Activated CD4-positive, alpha-beta T cell treated with anti-CD3 and anti-CD28 coated beads, Interleukin-2, amount 50 U/mL, for 16 hours (primary cell): ENCODE measurements around the gene PARVG.
"Not testable (repeated sequence)": the region's sequence is repeated elsewhere in the genome, so short reads cannot be mapped to it uniquely, and the experiment has no call there.

ENCODE experiments used
- DNase-seq: peaks from one replicate; pipeline ENCODE4 v3.0.0-alpha.2; 2020

The PARVG gene

DNA sequence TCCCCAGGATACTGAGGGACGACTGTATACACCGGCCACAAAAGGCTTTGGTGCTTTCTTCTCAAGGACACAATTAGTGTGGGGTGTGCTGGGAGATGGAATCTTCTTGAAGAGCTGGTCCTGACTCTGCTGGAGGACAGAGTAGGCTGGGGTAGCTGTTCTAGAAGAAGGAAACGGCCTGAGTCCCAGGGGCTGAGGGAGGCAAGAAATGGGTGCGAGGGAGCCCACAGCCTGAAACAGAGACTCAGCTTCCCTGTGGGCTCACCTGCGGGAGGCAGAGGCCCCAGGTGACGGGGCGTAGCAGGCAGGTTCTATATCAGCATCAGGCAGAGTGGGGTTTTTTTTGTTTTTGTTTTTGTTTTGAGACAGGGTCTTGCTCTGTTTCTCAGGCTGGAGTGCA is 36.6 kb downstream of the PARVG start:
- no peak for DNase-seq

DNA sequence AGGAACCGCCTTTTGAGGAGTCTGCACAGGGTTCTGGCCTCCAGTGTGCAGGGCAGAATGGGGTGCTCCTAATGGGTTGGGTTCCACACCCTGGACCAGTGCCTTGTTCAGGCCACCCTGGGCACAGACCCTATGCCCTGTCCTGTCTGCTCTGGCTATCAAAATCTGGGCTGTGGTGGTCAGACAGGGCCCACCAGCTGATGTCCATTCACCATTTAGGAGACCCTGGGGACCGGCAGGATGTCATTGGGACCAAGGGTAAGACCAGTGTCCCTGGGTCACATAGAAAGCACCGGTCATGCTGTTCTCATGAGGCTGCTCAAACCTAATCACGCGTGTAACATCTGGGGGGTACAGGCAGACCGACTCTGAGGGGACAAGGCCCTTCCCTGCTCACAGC is 37.3 kb downstream of the PARVG start:
- DNase-seq: no peak

DNA sequence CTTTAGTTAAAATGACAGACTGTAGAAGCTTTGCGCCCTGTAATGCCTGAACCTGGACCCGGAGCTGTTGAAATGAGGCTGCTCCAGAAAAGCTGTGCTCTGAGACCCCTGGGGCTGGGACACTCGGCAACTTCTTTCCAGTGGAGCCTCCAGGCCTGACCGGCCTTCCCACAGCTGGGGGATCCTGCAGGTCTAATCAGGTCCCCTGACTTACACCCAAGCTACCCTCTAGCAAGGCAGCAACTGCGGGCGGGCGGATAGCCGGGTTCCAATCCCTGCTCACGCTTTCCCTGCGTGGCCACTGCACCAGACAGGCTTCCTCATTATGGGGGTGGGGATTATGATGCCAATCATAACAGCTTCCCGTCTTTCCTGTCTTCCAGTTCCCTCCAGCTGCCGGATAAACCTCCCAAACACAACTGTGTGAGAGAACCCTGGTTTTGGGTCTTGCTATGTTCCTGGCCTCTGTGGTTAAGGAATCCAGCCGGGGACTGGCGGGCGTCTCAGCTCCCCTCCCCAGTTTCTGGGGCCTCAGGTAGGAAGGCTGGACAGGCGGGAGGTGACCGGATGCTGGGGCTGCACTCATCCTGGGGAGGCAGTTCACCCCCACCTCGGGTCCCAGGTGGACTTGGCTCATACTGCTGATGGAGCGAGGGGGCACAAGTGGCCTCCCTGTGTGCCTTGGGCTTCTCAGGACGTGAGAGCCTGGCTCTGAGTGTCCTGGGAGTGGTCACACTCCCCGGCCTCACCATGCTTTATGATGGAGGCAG is 38.6 kb downstream of the PARVG start:
- no peak for DNase-seq

DNA sequence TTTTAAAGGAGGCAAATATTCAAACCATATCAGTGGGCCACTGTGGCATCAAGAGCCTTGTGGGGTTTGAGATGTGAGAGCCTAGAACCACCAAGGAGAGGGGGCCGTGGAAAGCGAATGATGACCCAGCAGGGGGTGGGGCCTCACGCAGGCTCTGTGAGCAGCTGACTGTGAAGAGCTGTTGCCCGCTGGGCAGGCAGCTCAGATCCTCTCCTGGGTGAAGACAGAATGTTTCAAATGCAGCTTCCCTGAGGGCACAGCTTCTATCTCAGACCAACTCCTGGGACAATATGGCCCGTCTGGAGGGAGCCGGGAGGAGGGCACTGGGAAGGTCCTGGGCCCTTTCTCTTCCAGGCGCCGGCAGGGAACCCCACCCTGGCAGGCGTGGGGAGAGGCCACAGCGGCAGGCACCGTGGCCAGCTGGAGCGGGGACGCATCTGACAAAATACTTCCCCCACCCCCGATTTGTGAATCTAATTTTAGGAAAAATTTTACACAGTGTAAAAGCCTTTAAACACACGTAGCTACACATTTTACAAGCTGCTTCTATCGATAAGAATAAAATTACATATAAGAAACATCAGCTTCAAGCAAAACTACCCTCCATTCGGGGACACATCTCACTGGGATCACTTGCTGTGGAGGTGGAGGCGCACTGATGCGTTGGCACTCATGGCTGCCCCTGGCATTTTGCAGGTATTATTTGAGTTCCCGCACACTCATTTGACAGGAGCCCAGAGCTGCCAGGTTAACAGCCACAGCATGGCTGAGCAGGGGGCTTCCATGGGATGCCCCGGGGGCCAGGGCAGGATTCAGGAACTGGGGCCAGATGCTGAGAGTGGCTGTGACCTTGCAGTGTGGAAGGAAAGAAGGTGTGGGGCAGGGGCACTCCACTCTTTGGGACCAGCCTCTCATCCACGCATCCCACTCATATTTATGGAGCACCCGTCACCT is 40.3 kb downstream of the PARVG start:
- no peak for DNase-seq

DNA sequence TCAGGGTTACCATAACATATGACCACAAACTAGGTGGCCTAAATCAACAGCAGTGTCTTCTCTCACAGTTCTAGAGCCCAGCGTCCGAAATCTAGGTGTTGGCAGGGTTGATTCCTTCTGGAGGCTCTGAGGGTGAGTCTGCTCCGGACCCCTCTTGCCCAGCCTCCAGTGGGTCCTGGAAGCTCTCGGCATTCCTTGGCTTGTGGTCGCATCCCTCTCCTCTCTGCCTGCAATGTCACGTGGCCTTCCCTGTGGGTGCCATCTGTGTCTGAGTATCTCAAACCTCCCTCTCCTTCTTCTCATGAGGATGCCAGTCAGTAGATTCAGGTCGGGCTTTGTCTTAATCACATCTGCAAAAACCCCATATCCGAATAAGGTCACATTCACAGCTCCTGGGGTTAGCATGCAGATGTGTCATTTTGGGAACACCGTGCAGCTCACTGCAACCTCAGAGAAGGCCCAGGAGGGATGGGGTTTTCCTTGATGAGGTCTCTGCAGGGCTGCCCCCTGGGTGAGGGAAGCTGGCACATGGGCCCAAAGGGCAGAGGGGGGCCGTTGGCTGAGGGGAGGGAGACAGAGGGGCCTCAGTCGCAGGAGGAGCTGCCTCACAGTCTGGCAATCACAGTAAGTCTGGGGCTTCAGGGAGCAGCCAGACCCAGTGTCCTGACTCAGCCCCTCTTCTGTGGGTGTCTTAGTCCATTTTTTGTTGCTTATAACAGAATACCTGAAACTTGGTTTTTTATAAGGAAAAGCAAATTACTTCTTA is 41.2 kb downstream of the PARVG start:
- no peak for DNase-seq

DNA sequence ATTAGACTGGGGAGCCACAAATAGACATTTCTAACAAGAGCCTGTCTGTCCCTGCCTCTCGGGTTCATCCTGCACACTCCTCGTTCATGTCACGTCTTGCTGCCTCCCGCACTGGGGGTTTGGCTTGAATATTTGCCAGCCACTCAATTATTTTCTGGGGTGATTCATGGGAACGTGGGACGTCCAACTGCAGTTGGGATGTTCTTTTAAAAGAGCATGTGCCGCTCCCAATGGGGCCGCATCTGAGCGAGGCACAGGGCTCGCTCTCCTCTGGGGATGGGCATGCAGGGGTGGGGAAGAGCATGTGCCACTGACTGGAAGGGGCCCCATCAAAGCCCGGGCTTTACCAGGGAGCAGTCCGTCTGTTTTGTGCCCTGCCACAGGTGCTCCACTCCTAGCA is 43.4 kb downstream of the PARVG start:
- DNase-seq: no peak

DNA sequence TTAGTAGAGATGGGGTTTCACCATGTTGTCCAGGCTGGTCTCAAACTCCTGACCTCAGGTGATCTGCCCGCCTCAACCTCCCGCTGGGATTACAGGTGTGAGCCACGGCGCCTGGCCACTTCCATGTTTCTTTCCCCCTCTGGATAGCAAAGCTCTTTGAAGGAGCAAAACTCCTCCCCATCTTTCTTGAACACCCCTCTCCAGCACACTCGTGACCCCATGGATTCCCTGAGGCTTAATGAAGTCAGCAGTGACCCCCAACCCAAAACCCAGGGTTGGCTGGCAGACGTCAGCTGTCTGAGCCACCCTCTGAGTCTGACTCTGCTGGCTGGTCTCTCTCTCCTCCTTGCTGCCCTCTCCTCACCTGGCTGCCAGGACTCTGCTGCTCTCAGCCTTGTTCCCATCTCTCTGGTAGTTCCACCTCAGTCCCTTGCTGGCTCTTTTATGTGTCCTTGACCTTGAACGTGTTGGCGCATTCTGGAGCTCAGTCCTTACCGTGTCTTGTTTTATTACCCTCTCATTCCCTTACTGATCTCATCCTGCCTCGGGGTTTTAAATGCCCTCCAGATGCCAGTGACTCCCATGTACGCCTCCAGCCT is 44.5 kb downstream of the PARVG start:
- no peak for DNase-seq

DNA sequence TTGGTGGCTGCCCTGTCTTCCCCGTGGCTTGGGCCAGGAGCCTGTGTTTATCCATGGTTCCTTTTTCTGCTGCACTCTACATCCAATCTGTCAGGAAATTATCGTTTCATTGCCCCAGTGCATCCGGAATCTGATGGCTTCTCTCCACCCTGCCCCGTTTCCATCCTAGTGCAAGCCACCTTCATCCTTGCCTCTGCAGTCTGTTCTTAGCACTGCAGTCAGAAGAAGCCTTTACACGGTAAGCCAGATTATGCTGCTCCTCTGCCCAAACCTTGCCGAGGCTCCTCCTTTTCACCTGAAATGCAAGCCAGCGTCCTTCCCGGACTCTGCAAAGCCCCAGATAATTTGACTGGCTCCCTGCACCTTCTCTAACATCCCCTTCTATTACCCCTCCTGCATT is 45.1 kb downstream of the PARVG start:
- DNase-seq: no peak

DNA sequence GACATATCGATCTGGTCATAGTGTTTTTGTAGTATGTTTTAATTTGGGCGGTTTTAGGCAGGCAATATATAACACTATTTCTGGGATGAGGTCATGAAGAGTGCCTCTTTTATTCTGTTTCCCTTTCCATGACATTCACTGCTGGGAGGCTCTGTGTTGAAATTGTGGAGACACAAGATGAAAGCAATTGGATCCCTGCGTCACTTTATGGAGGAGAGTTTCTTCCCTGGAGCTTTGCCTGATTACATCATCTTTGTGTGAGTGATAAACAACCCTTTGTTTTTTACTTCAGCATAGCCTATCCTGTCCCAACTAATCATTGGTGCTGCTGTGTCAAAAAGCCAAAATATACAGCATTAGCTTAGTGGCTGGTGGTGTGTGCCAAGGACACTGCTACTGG is 48.6 kb downstream of the PARVG start:
- DNase-seq: no peak

DNA sequence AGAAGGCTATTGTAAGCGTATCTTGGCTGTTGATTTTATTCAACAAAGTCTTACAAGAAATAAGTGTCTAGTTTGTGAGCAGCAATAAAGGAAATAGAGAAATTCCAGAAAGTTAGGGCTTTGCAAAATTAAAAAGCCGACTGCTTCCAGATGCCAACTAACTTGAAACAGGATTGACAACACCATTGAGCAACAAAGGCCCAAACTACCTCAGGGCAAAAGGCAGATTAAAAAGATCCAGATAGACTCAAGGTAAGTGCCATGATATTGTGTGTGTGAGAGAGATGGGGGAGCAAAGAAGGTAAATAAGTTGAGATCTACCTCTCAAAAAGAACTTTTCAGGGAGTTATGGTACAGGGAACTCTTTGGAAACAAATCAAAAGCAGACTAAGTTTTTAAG is 49.1 kb downstream of the PARVG start:
- DNase-seq: no peak

DNA sequence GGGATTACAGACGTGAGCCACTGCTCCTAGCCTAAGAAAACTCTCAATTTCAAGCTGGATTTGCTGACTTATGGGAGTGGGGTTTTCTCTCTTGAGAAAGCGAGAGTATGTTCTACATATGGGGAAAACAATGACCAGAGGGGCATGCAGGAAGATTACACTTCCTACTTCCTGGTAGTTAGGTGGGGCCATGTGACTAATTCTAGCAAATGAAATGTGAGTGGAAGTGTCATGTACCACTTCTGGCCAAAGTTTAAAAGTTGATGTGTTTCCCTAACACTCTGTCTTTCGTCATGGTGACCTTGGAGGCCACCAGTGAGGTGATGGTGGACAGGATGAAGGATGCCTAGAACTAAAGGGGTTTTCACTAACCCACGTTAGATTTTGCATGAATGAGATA is 50.5 kb downstream of the PARVG start:
- DNase-seq: no peak

DNA sequence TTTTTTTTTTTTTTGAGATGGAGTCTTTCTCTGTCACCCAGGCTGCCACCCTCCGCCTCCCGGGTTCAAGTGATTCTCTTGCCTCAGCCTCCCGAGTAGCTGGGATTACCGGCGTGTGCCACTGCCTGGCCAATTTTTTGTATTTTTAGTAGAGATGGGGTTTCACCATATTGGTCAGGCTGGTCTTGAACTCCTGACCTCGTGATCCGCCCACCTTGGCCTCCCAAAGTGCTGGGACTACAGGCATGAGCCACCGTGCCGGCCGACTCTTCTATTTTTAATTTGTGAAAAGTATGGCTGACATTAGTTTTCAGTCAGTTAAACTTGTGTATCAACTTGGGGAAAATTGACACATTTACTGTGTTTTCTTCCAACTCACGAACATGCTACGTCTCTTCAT is 53.6 kb downstream of the PARVG start:
- not testable (repeated sequence) for DNase-seq

DNA sequence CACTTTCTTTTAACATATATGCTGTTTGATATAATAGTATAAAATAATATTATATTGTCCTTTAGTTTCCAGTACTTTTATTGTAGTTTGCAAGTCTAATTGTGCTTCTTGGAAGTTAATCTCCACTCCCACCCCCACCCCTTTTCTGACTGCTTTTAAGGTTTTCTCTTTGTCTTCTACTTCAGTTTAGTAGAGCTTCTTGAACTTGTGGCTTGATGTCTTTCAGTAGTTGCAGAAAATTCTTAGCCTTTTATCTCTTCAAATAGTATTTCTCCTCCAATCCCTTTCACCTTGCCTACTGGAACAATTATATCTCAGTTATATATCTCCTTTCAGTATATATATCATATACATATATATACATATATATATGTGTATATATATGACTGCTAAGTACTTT is 56.6 kb downstream of the PARVG start:
- no peak for DNase-seq

DNA sequence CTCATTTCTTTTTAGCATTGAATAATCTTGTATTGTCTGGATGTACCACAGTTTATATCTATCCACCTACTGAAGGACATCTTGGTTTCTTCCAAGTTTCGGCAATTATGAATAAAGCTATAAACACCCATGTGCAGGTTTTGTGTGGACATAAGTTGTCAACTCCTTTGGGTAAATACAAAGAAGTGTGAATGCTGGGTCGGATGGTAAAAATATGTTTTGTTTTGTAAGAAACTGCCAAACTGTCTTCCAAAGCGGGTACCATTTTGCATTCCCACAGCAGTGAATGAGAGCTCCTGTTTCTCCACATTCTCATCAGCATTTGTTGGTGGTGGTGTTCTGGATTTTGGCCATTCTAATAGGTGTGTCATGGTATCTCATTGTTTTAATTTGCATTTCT is 60.4 kb downstream of the PARVG start:
- DNase-seq: not testable (repeated sequence)

DNA sequence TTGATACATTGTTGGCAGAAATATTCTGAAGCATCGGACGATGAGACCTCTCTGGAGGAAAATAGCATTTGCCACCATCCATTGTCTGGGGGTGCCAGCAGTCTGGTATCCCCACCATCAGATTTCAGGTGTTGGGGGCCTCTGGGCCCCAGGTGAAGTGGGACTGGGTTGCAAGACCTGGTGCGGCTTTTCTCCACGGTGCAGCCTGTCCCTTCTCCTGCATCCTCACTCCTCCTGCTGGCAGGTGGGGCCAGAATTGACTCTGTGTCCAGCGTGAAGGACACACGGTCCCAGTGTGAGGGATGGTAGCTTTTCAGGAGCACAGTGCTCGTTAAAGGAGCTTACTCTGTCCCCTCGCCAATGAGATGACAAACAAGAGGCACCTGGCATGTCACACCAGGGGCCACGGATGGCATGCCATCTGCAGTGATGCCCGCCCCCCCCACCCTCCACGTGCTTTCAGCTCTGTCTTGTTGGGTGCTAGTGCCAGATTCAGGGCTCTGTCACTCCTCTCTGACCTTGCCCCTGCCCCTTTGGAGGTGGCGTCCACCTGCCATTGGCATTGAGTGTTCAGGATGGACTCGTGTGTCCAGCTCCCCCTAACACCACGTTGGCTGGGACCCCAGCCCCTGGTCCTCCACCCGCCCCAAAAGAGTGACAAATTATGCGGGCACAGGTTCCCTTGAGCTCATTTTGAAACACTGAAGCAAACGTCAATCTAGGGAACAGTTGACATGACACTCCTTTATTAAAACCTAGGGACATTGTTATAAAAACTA is 62.4 kb downstream of the PARVG start:
- DNase-seq: no peak

DNA sequence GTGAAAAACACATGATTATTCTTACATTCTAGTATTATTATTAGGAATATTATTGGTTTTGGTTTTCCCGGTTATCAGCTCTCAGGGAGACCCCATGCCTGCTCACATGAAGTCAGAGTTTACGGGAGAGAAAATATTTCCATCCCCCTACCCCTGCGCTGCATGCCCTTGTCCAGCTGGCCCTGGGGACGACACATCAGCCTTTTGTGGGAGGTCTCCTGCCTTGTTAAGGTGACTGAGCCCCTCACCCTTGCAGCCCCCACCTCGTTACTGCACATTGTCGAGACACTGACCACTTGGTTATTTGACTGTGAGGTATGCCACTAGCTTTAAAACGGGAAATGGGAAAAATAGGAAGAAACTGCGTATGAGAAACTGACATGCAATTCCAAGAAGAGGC is 63.0 kb downstream of the PARVG start:
- DNase-seq: no peak

DNA sequence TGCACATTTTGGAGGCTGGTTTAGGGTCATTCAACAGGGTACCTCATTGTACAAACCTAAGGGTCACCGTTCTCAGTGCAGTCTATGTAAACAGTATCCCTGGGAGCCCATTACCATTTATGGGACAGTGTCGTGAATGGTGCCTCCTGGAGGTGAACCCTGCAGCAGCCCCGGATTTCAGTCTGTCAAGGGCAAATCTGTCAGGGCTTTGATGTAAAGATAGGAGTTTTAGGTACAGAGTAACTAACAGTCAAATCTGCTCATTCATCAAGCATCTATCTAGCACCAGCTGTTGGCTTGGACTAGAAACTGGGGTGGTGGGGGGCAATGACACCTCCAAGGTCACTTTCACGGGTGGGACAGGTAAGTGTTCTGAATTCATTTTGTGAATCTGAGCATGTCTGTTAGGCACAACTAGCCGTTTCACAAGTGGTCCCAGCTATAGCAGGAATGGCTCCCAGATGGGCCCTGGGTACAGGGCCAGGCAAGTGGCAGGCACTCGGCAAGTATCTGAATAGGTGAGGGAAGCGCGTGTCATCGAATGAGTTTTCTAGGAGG is 63.6 kb downstream of the PARVG start:
- DNase-seq: no peak

DNA sequence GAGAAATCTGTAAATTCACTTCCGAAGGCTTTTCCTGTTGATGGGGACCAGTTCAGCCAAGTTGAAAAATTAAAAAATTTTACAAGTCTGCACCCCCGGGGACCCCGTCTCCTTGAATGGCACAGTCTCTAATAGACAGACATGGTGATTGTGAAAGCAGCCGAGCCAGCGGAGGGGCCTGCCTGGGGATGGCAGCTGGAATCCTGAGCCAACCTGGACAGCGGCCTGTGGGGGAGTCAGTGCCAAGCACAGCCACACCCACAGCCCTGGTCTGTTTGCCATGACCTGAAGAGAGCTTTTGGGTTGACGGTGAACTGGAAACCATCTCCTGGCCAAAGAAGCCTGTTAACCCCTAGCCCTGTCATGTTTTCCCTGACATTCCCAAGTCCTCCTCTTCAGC is 64.7 kb downstream of the PARVG start:
- no peak for DNase-seq

DNA sequence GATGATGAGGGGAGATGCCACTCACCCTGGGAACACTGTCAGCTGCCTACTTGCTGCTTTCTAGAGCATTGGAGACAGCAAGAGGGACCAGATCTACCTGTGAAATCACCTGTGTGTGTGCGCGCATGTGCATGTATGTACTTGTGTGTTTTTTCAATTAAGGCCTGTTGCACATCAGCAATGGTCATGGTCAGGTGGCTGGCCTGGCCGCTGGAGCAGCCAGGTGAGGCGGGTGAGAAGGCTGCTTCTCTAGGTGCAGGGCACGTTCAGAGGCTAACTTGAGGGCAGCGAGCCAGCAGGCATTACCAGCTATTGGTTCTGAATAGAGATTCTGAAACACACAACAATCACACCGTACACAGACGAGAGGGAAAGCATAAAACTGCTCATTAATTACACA is 65.1 kb downstream of the PARVG start:
- DNase-seq: no peak

DNA sequence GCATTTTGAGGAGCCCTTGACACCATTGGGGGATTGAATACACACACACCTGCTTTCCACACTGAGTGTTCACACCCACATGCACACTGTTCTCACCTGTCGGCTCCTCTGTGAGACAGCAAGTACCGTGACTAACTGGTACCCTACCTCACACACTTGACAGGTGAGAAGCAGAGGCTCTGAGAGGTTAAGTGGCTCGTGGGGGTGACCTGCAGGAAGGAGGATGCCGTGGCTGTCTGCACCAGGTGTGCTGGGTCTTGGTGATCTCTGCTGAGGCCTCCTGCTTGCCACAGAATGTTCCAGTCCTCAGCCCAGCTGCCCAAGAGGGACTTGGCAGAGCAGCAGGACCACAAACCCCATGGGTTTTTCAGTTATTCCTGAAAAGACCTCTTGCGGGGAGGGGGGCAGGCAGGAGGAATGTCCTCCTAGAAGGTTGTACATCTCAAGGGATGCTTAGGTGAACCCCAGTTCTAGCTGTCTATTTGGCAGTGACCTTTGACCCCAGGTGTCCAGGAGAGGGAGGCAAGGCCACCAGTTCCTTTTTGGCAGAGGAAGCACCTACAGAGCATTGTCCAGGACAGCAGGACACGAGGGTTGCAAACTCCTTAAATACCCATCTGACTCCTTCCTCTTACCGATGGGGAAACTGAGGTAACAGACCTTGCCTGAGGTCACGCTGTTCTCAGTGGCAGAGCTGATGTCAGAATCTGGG is 66.0 kb downstream of the PARVG start:
- no peak for DNase-seq

DNA sequence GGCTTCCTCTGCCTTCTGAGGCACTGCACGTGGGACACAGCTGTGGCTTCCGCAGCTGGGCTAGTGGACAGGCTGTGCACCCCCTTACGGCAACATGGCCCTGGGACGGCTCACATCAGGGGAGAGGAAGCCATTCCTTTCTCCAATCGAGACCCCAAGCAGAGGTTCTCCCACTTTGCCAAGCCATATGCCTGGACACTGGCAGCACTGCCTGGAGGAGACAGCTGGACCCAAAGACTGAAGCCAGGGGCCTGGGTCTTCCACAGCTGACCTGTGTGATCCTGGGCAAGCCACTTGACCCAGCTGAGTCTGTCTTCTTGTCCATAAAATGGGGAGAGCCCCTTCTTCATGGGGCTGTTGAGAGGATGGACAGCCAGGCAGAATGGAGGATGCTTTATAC is 66.6 kb downstream of the PARVG start:
- no peak for DNase-seq
